GM10266 (cell line): ENCODE data around the gene RABGEF1.
"Not testable (repeated sequence)": the region's sequence is repeated elsewhere in the genome, so short reads cannot be mapped to it uniquely, and the experiment has no call there.

ENCODE experiments used
- DNase-seq: peaks from one replicate; pipeline ENCODE4 v3.0.0; 2012; ENCODE audit errors: extremely low spot score
- CTCF ChIP-seq: IDR thresholded peaks from 2 replicates; pipeline ENCODE4 v1.5.1; 2012; ENCODE audit warnings: mild to moderate bottlenecking, low read depth; ENCODE audit not compliant: control insufficient read depth, insufficient read depth; ENCODE audit errors: missing control alignments

RABGEF1 gene

GRCh38 chr7:66747385-66747784 is 6.9 kb downstream of the RABGEF1 start:
- DNase-seq: no peak
- no peak for TF ChIP-seq CTCF

- TF ChIP-seq CTCF: no peak
- DNase-seq: no peak
Observed at GRCh38 chr7:66747881-66748511, 7.5 kb downstream of the RABGEF1 start.

GRCh38 chr7:66748791-66749190 is 8.3 kb downstream of the RABGEF1 start:
- DNase-seq: no peak
- TF ChIP-seq CTCF: no peak

GRCh38 chr7:66751945-66752344 is 11.4 kb downstream of the RABGEF1 start:
- no peak for DNase-seq
- no peak for TF ChIP-seq CTCF

GRCh38 chr7:66754541-66754940 is 14.0 kb downstream of the RABGEF1 start:
- DNase-seq: no peak
- no peak for TF ChIP-seq CTCF

GRCh38 chr7:66755059-66755458 is 14.5 kb downstream of the RABGEF1 start:
- not testable (repeated sequence) for DNase-seq

- not testable (repeated sequence) for DNase-seq
Observed at GRCh38 chr7:66756227-66756626, 15.7 kb downstream of the RABGEF1 start.

- DNase-seq: no peak
- no peak for TF ChIP-seq CTCF
Observed at GRCh38 chr7:66756889-66757288, 16.4 kb downstream of the RABGEF1 start.
